Amniotic stem cell (primary cell): Measurements from ENCODE around the gene ALDH3B1.

Experiments used
- DNase-seq: peaks from one replicate; lab custom pipeline; 2025; lab: John Stamatoyannopoulos, UW

ALDH3B1 gene

GRCh38 chr11:68044145-68044813 lies 34.2 kb downstream of the ALDH3B1 start:
- DNase-seq, result no peak

GRCh38 chr11:68044898-68045351 lies 34.8 kb downstream of the ALDH3B1 start:
- no peak for DNase-seq

GRCh38 chr11:68047437-68048290 lies 37.5 kb downstream of the ALDH3B1 start:
- no peak for DNase-seq

GRCh38 chr11:68048681-68049508 lies 38.8 kb downstream of the ALDH3B1 start:
- DNase-seq, result no peak

GRCh38 chr11:68049509-68050370 lies 39.6 kb downstream of the ALDH3B1 start:
- no peak for DNase-seq

- no peak for DNase-seq
These were observed 40.3 kb downstream of the ALDH3B1 start for GRCh38 chr11:68050371-68050841.

- DNase-seq, result no peak
These were observed 41.3 kb downstream of the ALDH3B1 start for GRCh38 chr11:68051191-68052136.

GRCh38 chr11:68052137-68052873 lies 42.2 kb downstream of the ALDH3B1 start:
- DNase-seq, result no peak

- no peak for DNase-seq
These were observed 43.0 kb downstream of the ALDH3B1 start for GRCh38 chr11:68053117-68053516.

- no peak for DNase-seq
These were observed 44.1 kb downstream of the ALDH3B1 start for GRCh38 chr11:68053981-68054812.

- DNase-seq, result no peak
These were observed 46.5 kb downstream of the ALDH3B1 start for GRCh38 chr11:68056317-68057285.

- DNase-seq, result no peak
These were observed 47.7 kb downstream of the ALDH3B1 start for GRCh38 chr11:68057807-68058206.

GRCh38 chr11:68061508-68061907 lies 51.4 kb downstream of the ALDH3B1 start:
- DNase-seq, result no peak

- DNase-seq, result no peak
These were observed 54.8 kb downstream of the ALDH3B1 start for GRCh38 chr11:68064926-68065325.

GRCh38 chr11:68065841-68066240 lies 55.7 kb downstream of the ALDH3B1 start:
- DNase-seq, result no peak

GRCh38 chr11:68066742-68067141 lies 56.6 kb downstream of the ALDH3B1 start:
- no peak for DNase-seq

- DNase-seq, result no peak
These were observed 57.9 kb downstream of the ALDH3B1 start for GRCh38 chr11:68067991-68068390.
